Kidney (tissue), 14 donors: Measurements from ENCODE around the gene IQCM. TPM values are rescaled to one million over a fixed set of nuclear protein-coding genes. Genes with fewer than 3 reads are reported as not detected.

Source experiments
- DNase-seq, 5 donors: peaks; one replicate each; pipeline ENCODE4 v3.0.0-alpha.2; 2013 to 2020
- FAIRE-seq: peaks from 2 replicates; lab custom pipeline; 2012; peaks lifted over from hg19 to GRCh38; lab: Jason Lieb, UNC
- H3K27ac ChIP-seq, 2 donors: one replicate each; pipeline ENCODE4 v1.7.0; 2013; ENCODE audit warnings: low read depth in 2 of 2, low read length in 2 of 2, inconsistent platforms in 1 of 2
- H3K27me3 ChIP-seq: one replicate; pipeline ENCODE4 v1.7.1; 2013; ENCODE audit warnings: low read length, inconsistent platforms; ENCODE audit not compliant: control insufficient read depth, insufficient read depth
- H3K36me3 ChIP-seq, 3 donors: one replicate each; pipeline versions ENCODE4 v1.7.0 to v1.7.1; 2013; ENCODE audit warnings: low read length in 3 of 3, control low read depth in 1 of 3, inconsistent platforms in 1 of 3; ENCODE audit not compliant: insufficient read depth in 3 of 3, control insufficient read depth in 2 of 3
- H3K4me1 ChIP-seq, 3 donors: one replicate each; pipeline versions ENCODE4 v1.7.0 to v1.7.1; 2013; ENCODE audit warnings: low read length in 3 of 3, inconsistent platforms in 1 of 3, low read depth in 1 of 3; ENCODE audit not compliant: control insufficient read depth in 2 of 3, insufficient read depth in 2 of 3
- H3K4me3 ChIP-seq, 3 donors: one replicate each; pipeline versions ENCODE4 v1.7.0 to v1.8.1; 2013; ENCODE audit warnings: low read length in 3 of 3, control low read depth in 1 of 3, inconsistent platforms in 1 of 3
- H3K9ac ChIP-seq, 3 donors: one replicate each; pipeline versions ENCODE4 v1.7.0 to v1.7.1; 2013; ENCODE audit warnings: low read length in 3 of 3, control low read depth in 1 of 3, inconsistent platforms in 1 of 3
- H3K9me3 ChIP-seq, 3 donors: one replicate each; pipeline versions ENCODE4 v1.7.0 to v1.7.1; 2013; ENCODE audit warnings: low read length in 3 of 3, control low read depth in 1 of 3, inconsistent platforms in 1 of 3; ENCODE audit not compliant: control insufficient read depth in 2 of 3, insufficient read depth in 1 of 3
- intact Hi-C: fragments of 100-400 bp; cut with DNase I; formaldehyde crosslinking; loops from one replicate; pipeline ENCODE4 v1.11.1; 2022
- polyA plus RNA-seq: library from polyadenylated mRNA; stranded (reverse); fragments of 350-450 nt; fragmentation: Illumina TruSeq; extraction: RNeasy Lipid Tissue Mini Kit (QIAGEN cat#74804); gene quantifications from one replicate; pipeline ENCODE4 v1.2.3, GENCODE V29; 2014; ENCODE audit warnings: low read depth, low replicate concordance; ENCODE audit not compliant: insufficient read depth
- total RNA-seq: library from RNA; stranded (reverse); fragmentation: NEBNext Ultra II Directional; extraction: Animal tissue kit (Norgen Biotek cat#: 25700); gene quantifications from one replicate; pipeline ENCODE4 v1.2.1, GENCODE V29; 2021
- TF ChIP-seq, protein P1 (sequence below): IDR thresholded peaks from 3 replicates; pipeline ENCODE4 v1.5.1; 2012; ENCODE audit warnings: mild to moderate bottlenecking, moderate library complexity, borderline replicate concordance; ENCODE audit not compliant: insufficient read depth; ENCODE audit errors: extremely low read depth
- donor health status: control.
- donor health status: control.
- donor health status: control.
- donor health status: control.
- donor health status: control.
- donor health status: DM: yes; HTN: yes; CAD: no.
- donor health status: Normal renal cell carcinoma (clear cell type).

The IQCM gene
- total and polyA plus RNA-seq, 2 donors from 2014 or later = not detected

DNA sequence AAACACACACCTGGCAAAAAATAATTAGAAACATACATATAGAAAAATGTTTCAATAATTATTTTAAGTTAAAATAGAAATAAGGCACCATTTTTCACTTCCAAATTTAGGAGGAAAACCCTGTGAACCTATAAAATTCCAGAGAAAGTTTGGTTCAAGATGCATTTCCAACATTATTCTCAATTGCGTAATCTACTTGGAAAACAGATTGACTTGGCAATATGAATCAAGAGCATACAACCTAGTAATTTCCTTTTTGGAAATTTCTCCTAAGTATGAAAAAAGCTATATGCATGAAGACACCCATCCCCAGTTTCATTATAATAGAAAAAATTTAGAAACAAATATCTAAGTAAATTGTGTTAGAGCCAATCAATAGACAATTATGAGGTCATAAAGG lies 242.9 kb downstream of the IQCM start:
- no peak overlapping the region for H3K27ac ChIP-seq
- no peak overlapping the region for H3K9ac ChIP-seq
- intact Hi-C loops = no loop called here
- FAIRE-seq (no peak), DNase-seq (no peak)
- H3K36me3 ChIP-seq = no peaks in the 10 kb centered on the region
- H3K27me3 ChIP-seq = no peaks in the 10 kb centered on the region
- no peaks in the 10 kb centered on the region for H3K9me3 ChIP-seq
- no peaks in the 10 kb centered on the region for H3K4me1 ChIP-seq
- no peak overlapping the region for H3K4me3 ChIP-seq
- TF ChIP-seq, protein P1, sequence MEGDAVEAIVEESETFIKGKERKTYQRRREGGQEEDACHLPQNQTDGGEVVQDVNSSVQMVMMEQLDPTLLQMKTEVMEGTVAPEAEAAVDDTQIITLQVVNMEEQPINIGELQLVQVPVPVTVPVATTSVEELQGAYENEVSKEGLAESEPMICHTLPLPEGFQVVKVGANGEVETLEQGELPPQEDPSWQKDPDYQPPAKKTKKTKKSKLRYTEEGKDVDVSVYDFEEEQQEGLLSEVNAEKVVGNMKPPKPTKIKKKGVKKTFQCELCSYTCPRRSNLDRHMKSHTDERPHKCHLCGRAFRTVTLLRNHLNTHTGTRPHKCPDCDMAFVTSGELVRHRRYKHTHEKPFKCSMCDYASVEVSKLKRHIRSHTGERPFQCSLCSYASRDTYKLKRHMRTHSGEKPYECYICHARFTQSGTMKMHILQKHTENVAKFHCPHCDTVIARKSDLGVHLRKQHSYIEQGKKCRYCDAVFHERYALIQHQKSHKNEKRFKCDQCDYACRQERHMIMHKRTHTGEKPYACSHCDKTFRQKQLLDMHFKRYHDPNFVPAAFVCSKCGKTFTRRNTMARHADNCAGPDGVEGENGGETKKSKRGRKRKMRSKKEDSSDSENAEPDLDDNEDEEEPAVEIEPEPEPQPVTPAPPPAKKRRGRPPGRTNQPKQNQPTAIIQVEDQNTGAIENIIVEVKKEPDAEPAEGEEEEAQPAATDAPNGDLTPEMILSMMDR = no peak

- TF ChIP-seq, protein P1 = no peak
- Histone ChIP-seq H3K4me1 (no peaks in the 10 kb centered on the region), H3K27me3 (no peaks in the 10 kb centered on the region)
Measured at GRCh38 chr4:149555799-149556198, 259.8 kb downstream of the IQCM start.

DNA sequence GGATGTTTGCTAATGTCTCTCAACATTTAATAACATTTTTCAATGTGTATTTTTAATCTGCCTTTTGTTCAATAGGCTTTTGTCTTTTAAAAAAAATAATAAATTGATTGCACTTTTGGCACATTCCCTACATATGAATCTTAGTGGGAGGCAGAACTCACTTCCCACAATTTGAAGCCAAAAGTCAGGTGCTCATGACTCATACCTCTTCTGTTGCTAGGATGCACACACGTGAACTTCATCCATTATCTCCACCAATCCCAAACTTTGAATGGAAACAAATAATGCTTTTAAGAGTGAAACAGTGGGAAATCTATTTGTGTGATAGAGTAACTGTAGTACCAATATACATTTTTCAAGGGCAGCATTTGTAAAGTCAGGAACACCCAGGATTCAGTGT lies 260.5 kb downstream of the IQCM start:
- H3K27ac ChIP-seq = no peak overlapping the region
- no peaks in the 10 kb centered on the region for H3K9me3 ChIP-seq
- TF ChIP-seq, protein P1 = no peak
- H3K4me1 ChIP-seq = no peaks in the 10 kb centered on the region
- FAIRE-seq (no peak), DNase-seq (no peak)
- intact Hi-C loops = no loop called here
- no peak overlapping the region for H3K4me3 ChIP-seq
- no peaks in the 10 kb centered on the region for H3K36me3 ChIP-seq
- no peak overlapping the region for H3K9ac ChIP-seq
- H3K27me3 ChIP-seq = no peaks in the 10 kb centered on the region

More at GRCh38 chr4:149555799-149556198, 259.8 kb downstream of the IQCM start:
- no peaks in the 10 kb centered on the region for H3K36me3 ChIP-seq
- H3K9me3 ChIP-seq = no peaks in the 10 kb centered on the region
- no peak overlapping the region for H3K4me3 ChIP-seq
- no peak overlapping the region for H3K27ac ChIP-seq
- no peak for DNase-seq
- no peak overlapping the region for H3K9ac ChIP-seq
- no peak for FAIRE-seq
- intact Hi-C loops = no loop called here

DNA sequence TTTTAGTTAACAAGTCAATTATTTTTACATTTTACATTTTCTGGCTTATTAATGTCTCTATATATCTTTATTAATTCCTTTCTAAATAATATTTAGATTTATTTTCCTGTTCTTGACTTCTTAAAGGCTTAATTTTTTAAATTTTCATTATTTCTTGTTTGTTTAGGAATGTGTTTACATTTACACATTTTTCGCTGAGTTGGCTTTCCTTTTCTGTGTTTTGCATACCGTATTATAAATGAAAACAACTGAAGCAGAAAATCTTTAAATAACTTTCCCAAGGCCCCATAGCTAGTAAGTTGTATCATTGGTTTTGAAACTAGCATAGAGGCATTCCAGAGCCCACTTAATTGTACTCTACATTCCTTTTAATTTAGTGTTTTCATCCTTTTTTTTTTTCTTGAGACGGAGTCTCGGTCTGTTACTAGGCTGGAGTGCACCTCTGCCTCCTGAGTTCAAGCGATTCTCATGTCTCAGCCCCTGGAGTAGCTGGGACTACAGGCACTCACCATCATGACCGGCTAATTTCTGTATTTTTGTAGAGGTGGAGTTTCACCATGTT lies 261.6 kb downstream of the IQCM start:
- Histone ChIP-seq H3K27me3 (no peaks in the 10 kb centered on the region), H3K9ac (no peak overlapping the region), H3K9me3 (no peaks in the 10 kb centered on the region), H3K36me3 (no peaks in the 10 kb centered on the region), H3K4me1 (no peaks in the 10 kb centered on the region), H3K4me3 (no peak overlapping the region), H3K27ac (no peak overlapping the region)
- FAIRE-seq (no peak), DNase-seq (peak in 1 of 5 donors; percentile 12)
- intact Hi-C loops = no loop called here
- TF ChIP-seq, protein P1 = no peak
